ENCODE results near the gene ITIH3.

The ITIH3 gene

GRCh38 chr3:52782412-52783210 lies 12.0 kb upstream of the ITIH3 start:
- no peak overlapping the region for H3K27ac ChIP-seq
- TF ChIP-seq CTCF (IDR thresholded peaks at IDR 0.05) (no peak), ZFX (IDR thresholded peaks at IDR 0.05; ENCODE audit: borderline replicate concordance) (no peak)

- TF ChIP-seq CTCF (IDR thresholded peaks at IDR 0.05) = no peak
- no peak for TF ChIP-seq ZFX (IDR thresholded peaks at IDR 0.05; ENCODE audit: borderline replicate concordance)
- H3K27ac ChIP-seq = no peak overlapping the region
Measured at GRCh38 chr3:52783211-52783555, 11.4 kb upstream of the ITIH3 start.

GRCh38 chr3:52784021-52784621 lies 10.5 kb upstream of the ITIH3 start:
- no peak overlapping the region for H3K27ac ChIP-seq
- no peak for TF ChIP-seq ZFX (IDR thresholded peaks at IDR 0.05; ENCODE audit: borderline replicate concordance)
- no peak for TF ChIP-seq CTCF (IDR thresholded peaks at IDR 0.05)

GRCh38 chr3:52784931-52785590 lies 9.5 kb upstream of the ITIH3 start:
- TF ChIP-seq CTCF (IDR thresholded peaks at IDR 0.05) = no peak
- TF ChIP-seq ZFX (IDR thresholded peaks at IDR 0.05; ENCODE audit: borderline replicate concordance) = no peak
- H3K27ac ChIP-seq = no peak overlapping the region

- no peak for TF ChIP-seq CTCF (IDR thresholded peaks at IDR 0.05)
- H3K27ac ChIP-seq = no peak overlapping the region
Measured at GRCh38 chr3:52786330-52787215, 8.0 kb upstream of the ITIH3 start.

GRCh38 chr3:52787246-52787645 lies 7.3 kb upstream of the ITIH3 start:
- no peak overlapping the region for H3K27ac ChIP-seq
- TF ChIP-seq CTCF (IDR thresholded peaks at IDR 0.05) (no peak), ZFX (IDR thresholded peaks at IDR 0.05; ENCODE audit: borderline replicate concordance) (no peak)

All from 22Rv1 (cell line).